Measurements from ENCODE around the gene RHCE. TPM values are rescaled to one million over a fixed set of nuclear protein-coding genes. Genes with fewer than 3 reads are reported as not detected.

The RHCE gene
- total and polyA plus RNA-seq, 9 of the 15 experiments (the other 6 are each of a cell fraction or from before 2014, with no cell fraction given), result 5.4 to 31.5 (median 12.6) TPM

DNA sequence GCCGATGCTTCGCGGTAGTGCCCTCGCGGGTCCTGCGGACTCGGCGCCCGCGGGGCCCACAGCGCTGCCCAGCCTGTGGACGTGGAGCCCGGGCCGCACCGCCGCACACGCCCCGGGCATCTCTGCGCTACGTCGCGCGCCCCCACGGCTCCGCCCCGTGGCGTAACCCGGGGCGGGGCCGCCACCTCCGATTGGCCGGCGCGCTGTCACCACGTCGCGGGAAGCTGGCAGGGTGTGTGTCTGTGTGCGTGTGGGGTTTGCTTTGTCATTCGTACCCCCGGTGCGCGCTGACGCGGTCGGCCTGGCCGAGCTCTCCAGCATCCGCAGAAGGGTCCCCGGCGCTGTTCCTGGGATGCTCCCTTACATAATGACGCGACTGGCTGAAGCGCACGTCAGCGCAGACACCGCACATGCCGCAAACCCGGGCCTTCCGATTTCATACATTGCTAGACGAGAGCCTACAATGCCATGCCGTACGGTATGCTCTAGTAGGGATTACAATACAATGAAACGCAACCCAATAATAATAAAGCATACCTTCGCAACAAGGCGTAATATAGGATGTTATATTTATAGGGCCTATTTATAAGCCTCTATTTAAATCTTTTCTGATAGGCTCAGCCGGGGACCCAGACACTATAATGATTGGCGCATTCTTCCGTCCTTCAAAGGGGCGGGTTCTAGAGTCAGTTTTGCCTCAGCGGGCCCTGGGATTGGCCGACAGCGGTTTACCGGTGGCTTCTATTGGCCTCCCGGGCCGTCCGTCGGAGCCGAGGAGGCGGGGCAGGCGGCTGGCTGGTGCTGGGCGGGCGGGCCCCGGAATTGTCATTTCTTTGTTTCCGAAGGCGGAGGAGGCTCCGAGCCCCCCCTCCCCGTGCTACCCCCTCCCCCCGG is 9.7 kb upstream of the RHCE start, which contains the start of gene MACO1 (continued):
- TF ChIP-seq, protein P1, sequence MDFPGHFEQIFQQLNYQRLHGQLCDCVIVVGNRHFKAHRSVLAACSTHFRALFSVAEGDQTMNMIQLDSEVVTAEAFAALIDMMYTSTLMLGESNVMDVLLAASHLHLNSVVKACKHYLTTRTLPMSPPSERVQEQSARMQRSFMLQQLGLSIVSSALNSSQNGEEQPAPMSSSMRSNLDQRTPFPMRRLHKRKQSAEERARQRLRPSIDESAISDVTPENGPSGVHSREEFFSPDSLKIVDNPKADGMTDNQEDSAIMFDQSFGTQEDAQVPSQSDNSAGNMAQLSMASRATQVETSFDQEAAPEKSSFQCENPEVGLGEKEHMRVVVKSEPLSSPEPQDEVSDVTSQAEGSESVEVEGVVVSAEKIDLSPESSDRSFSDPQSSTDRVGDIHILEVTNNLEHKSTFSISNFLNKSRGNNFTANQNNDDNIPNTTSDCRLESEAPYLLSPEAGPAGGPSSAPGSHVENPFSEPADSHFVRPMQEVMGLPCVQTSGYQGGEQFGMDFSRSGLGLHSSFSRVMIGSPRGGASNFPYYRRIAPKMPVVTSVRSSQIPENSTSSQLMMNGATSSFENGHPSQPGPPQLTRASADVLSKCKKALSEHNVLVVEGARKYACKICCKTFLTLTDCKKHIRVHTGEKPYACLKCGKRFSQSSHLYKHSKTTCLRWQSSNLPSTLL (IDR thresholded peaks at IDR 0.05), result no peak
- no peak for TF ChIP-seq JUND (IDR thresholded peaks at IDR 0.05; ENCODE audit: borderline replicate concordance, low read depth, low read length)
- TF ChIP-seq JUND (tag; IDR thresholded peaks at IDR 0.05; ENCODE audit: borderline replicate concordance, low read depth, low read length), result no peak; the same call in 2 of the 3 replicates
- no peak for TF ChIP-seq TAL1 (IDR thresholded peaks at IDR 0.05)
- TF ChIP-seq SIRT6 (IDR thresholded peaks at IDR 0.05; ENCODE audit: low read depth, low read length), result no peak
- TF ChIP-seq KLF13 (tag; IDR thresholded peaks at IDR 0.05; ENCODE audit: borderline replicate concordance, low read depth), result no peak
- TF ChIP-seq EZH2 (IDR thresholded peaks at IDR 0.05; ENCODE audit: borderline replicate concordance, low read depth, low read length), result no peak
- TF ChIP-seq, protein P2, sequence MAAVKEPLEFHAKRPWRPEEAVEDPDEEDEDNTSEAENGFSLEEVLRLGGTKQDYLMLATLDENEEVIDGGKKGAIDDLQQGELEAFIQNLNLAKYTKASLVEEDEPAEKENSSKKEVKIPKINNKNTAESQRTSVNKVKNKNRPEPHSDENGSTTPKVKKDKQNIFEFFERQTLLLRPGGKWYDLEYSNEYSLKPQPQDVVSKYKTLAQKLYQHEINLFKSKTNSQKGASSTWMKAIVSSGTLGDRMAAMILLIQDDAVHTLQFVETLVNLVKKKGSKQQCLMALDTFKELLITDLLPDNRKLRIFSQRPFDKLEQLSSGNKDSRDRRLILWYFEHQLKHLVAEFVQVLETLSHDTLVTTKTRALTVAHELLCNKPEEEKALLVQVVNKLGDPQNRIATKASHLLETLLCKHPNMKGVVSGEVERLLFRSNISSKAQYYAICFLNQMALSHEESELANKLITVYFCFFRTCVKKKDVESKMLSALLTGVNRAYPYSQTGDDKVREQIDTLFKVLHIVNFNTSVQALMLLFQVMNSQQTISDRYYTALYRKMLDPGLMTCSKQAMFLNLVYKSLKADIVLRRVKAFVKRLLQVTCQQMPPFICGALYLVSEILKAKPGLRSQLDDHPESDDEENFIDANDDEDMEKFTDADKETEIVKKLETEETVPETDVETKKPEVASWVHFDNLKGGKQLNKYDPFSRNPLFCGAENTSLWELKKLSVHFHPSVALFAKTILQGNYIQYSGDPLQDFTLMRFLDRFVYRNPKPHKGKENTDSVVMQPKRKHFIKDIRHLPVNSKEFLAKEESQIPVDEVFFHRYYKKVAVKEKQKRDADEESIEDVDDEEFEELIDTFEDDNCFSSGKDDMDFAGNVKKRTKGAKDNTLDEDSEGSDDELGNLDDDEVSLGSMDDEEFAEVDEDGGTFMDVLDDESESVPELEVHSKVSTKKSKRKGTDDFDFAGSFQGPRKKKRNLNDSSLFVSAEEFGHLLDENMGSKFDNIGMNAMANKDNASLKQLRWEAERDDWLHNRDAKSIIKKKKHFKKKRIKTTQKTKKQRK (IDR thresholded peaks at IDR 0.05; ENCODE audit: borderline replicate concordance, low read depth, low read length), result peak; percentile 96
- no peak; the same call in 1 of the 2 replicates for TF ChIP-seq ERF (CRISPR knock-in tag; IDR thresholded peaks at IDR 0.05)
- TF ChIP-seq HOXB6 (CRISPR knock-in tag; IDR thresholded peaks at IDR 0.05; ENCODE audit: borderline replicate concordance), result no peak
- TF ChIP-seq FOXJ2 (tag; IDR thresholded peaks at IDR 0.05), result no peak
- TF ChIP-seq, protein P3, sequence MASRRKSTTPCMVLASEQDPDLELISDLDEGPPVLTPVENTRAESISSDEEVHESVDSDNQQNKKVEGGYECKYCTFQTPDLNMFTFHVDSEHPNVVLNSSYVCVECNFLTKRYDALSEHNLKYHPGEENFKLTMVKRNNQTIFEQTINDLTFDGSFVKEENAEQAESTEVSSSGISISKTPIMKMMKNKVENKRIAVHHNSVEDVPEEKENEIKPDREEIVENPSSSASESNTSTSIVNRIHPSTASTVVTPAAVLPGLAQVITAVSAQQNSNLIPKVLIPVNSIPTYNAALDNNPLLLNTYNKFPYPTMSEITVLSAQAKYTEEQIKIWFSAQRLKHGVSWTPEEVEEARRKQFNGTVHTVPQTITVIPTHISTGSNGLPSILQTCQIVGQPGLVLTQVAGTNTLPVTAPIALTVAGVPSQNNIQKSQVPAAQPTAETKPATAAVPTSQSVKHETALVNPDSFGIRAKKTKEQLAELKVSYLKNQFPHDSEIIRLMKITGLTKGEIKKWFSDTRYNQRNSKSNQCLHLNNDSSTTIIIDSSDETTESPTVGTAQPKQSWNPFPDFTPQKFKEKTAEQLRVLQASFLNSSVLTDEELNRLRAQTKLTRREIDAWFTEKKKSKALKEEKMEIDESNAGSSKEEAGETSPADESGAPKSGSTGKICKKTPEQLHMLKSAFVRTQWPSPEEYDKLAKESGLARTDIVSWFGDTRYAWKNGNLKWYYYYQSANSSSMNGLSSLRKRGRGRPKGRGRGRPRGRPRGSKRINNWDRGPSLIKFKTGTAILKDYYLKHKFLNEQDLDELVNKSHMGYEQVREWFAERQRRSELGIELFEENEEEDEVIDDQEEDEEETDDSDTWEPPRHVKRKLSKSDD (conservative IDR thresholded peaks at IDR 0.05; ENCODE audit: low read length), result no peak
- TF ChIP-seq, protein P4, sequence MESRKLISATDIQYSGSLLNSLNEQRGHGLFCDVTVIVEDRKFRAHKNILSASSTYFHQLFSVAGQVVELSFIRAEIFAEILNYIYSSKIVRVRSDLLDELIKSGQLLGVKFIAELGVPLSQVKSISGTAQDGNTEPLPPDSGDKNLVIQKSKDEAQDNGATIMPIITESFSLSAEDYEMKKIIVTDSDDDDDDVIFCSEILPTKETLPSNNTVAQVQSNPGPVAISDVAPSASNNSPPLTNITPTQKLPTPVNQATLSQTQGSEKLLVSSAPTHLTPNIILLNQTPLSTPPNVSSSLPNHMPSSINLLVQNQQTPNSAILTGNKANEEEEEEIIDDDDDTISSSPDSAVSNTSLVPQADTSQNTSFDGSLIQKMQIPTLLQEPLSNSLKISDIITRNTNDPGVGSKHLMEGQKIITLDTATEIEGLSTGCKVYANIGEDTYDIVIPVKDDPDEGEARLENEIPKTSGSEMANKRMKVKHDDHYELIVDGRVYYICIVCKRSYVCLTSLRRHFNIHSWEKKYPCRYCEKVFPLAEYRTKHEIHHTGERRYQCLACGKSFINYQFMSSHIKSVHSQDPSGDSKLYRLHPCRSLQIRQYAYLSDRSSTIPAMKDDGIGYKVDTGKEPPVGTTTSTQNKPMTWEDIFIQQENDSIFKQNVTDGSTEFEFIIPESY (CRISPR knock-in tag; IDR thresholded peaks at IDR 0.05), result peak; percentile 75
- no peak for TF ChIP-seq SMC3 (conservative IDR thresholded peaks at IDR 0.05; ENCODE audit: insufficient read depth, low read depth, low read length)

All from K562 (cell line).